Measurements from ENCODE around the gene STK32C.

STK32C gene

DNA sequence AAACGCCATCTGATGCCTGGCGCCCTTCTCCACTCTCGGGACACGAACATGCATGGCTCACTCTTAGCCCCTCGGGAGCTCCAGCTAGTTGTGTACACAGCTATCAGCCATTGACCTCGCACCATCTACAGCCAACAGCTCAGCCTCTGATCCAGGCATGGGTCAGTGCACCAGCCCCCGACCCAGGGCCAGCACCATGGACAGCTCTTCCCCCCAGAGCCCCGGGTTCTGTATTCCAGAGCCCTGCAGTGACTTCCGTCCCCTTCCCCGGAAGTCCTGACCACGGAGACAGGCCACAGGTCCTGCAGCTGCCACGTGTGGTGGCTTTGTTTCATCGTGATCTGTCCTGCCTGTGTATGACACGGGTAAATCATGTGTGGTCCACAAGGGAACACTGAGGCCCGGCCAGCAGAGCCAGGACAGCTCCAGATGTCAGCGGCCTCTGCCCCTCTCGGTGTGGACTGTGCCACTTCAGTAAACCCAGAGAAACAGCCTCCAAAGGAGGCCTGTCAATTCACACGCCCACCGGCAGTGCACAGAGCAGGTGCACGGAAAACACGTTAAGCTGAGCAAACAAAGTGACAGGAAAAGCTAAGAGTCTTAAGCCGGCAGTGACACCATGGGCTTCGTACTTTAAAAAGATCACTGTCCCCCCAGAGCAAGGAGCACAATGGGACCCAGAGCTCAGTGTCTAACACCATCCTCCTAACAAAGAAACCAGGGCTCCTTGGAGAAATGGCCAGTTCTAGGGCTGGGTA lies 13.0 kb downstream of the STK32C start:
- TF ChIP-seq, protein P1, sequence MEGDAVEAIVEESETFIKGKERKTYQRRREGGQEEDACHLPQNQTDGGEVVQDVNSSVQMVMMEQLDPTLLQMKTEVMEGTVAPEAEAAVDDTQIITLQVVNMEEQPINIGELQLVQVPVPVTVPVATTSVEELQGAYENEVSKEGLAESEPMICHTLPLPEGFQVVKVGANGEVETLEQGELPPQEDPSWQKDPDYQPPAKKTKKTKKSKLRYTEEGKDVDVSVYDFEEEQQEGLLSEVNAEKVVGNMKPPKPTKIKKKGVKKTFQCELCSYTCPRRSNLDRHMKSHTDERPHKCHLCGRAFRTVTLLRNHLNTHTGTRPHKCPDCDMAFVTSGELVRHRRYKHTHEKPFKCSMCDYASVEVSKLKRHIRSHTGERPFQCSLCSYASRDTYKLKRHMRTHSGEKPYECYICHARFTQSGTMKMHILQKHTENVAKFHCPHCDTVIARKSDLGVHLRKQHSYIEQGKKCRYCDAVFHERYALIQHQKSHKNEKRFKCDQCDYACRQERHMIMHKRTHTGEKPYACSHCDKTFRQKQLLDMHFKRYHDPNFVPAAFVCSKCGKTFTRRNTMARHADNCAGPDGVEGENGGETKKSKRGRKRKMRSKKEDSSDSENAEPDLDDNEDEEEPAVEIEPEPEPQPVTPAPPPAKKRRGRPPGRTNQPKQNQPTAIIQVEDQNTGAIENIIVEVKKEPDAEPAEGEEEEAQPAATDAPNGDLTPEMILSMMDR (conservative IDR thresholded peaks at IDR 0.05; ENCODE audit: low read depth, low read length), result no peak
- H3K4me3 ChIP-seq (ENCODE audit: low read length), result no peak overlapping the region
- no peak for DNase-seq (ENCODE audit: low read depth)

DNA sequence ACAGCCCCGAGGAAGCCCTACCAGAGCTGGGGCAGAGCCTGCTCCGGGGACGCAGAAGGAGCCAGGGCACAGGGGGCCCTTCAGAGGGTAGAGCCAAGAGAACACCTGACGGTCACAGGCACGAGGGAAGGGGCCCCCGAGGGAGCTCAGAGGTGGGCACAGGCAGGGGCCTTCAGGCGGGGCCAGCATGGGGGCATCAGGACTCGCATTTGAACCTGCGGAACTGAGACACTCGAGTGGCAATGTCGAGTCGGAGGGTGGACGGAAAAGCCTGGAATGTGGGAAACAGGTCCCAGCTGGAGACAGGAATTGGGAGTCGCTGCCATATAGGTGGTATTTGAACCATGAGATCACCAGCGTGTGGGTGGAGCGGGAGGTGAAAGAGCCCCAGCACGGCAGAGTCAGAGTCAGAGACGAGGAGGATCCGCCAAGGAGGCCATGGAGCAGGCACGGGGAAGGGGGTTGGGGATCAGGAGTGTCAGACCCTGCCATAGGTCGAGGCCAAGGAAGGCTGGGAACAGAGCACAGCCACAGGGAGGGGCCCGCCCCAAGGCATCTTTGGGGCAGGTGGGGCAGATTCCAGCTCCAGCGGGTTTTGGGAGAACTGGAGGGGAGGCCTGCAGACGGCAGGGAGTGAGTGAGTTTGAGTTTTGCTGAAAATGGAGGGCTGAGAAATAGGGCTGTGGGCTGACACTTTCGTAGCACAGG lies 13.8 kb downstream of the STK32C start:
- H3K4me3 ChIP-seq (ENCODE audit: low read length), result no peak overlapping the region
- no peak for DNase-seq (ENCODE audit: low read depth)
- TF ChIP-seq, protein P1 (conservative IDR thresholded peaks at IDR 0.05; ENCODE audit: low read depth, low read length), result no peak

DNA sequence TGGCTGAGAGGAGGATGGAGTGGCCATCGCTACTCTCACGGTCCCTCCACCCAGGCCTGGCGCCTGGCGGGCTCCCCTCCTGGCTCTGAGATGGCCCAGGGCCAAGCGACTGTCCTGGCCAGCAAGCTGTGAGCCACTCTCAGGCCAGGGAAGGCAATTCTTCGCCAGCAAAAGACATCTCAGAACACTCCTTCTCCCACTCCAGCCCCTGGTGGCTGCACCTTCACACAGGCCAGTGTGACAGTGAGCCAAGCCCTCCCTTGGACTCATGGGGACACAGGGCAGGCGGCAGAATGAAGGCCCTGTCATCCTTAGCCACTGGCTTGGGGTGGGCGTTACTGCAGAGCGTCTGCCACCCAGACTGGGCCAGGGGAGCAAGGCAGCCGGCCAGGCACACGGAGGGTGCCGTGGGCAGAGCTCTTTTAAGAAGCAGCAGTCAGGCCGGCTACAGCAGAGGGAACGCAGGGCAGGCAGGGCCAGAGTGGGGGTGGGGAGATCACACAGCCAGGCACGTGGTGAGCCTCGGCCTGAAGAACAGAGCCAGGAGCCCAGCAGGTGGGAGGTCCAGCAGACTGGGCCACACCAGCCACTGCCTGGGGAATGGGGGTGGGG lies 14.4 kb downstream of the STK32C start:
- H3K4me3 ChIP-seq (ENCODE audit: low read length), result no peak overlapping the region
- DNase-seq (ENCODE audit: low read depth), result no peak
- TF ChIP-seq, protein P1 (conservative IDR thresholded peaks at IDR 0.05; ENCODE audit: low read depth, low read length), result no peak

DNA sequence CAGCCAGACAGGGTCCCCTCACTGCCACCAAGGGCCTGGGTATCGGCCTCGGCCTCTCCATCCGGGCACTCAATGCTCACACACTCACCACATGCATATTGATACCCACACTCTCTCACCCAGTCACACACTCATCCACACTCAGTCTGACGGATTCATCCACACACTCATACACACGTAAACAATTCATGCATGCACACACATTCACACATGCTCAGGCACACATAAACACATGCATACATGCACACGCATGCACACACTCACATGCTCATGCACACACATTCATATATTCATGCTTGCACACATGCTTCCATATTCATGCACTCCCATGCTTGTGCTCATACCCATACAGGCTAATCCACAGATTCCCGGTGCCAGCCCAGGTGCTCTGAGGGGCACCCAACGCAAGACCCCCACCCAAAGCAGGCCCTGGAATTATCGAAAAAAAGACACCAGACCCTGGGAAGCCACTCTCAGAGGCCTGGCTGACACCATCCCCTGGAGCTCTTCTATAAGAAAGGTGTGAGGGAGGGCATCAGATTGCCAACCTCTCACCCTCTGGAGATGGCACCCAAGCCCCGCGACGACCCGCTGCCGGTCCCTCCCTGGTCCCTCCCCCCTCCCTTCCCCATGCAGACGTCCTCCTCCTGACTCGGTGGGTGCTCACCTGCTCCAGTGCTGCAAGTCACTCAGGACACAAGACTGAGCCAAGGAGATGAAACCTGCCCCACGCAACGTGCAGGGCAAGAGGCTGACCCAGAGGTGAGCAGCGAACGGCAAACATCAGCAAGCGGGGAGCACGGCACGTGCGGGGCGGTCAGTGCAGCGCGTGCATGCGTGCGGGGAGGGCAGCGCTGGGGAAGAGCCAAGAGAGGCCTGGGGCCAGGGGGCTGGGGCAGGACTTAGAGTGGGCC lies 15.2 kb downstream of the STK32C start:
- TF ChIP-seq, protein P1 (conservative IDR thresholded peaks at IDR 0.05; ENCODE audit: low read depth, low read length), result no peak
- H3K4me3 ChIP-seq (ENCODE audit: low read length), result no peak overlapping the region
- DNase-seq (ENCODE audit: low read depth), result no peak

DNA sequence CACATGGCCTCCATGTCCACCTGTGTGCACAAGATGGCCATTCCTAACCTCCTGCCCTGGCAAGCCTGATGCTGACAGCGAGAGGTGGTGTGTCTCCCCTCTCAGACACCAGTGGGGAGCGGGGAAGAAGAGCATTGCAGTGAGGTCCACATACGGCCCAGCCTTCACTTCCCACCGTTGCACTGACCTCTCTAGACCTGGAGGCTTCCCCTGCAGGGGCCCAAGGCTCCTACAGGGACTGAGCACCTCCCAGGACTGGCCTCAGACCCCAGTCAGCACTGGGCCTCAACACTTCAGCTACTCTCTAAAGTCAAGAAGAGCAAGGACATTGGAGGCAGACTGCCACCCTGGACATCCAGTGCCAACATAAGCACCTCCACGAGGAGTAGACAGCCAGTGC lies 15.9 kb downstream of the STK32C start:
- DNase-seq (ENCODE audit: low read depth), result no peak
- TF ChIP-seq, protein P1 (conservative IDR thresholded peaks at IDR 0.05; ENCODE audit: low read depth, low read length), result no peak
- no peak overlapping the region for H3K4me3 ChIP-seq (ENCODE audit: low read length)

DNA sequence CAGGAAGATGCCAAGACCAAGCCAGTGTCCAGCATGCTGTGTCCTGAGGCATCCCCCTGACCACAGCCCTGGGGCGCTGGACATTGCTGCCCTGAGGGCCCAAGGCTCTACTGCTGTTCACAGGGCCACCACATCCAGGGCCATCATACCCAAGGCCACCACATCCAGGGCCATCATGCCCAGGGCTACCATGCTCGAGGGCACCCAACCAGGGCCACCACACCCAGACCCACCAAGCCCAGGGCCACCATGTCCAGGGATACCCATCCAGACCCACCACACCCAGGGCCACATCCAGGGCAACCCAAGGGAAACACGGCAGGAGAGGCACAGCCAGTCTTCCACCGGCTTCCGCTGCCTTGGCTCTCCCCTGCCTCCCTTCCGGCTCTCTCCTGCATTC lies 17.1 kb downstream of the STK32C start:
- no peak for DNase-seq (ENCODE audit: low read depth)
- H3K4me3 ChIP-seq (ENCODE audit: low read length), result no peak overlapping the region
- TF ChIP-seq, protein P1 (conservative IDR thresholded peaks at IDR 0.05; ENCODE audit: low read depth, low read length), result no peak

Measured in retinal pigment epithelial cell (primary cell).